Adipocyte (in vitro differentiated cells): ENCODE data around the gene KAT6B.

Experiments used
- DNase-seq: peaks from one replicate; pipeline ENCODE4 v3.0.0-alpha.2; 2015; ENCODE audit warnings: low read depth
- H3K27me3 ChIP-seq: replicated peaks from 2 replicates; pipeline ENCODE4 v1.7.0; 2013; ENCODE audit warnings: mild to moderate bottlenecking, low read length, moderate library complexity; ENCODE audit not compliant: control insufficient read depth, insufficient read depth
- H3K36me3 ChIP-seq: 2 replicates; pipeline ENCODE4 v1.7.0; 2013; ENCODE audit warnings: low read length, mild to moderate bottlenecking, moderate library complexity; ENCODE audit not compliant: control insufficient read depth, insufficient read depth, severe bottlenecking
- H3K4me1 ChIP-seq: 2 replicates; pipeline ENCODE4 v1.7.0; 2013; ENCODE audit warnings: mild to moderate bottlenecking, low read length, moderate library complexity; ENCODE audit not compliant: control insufficient read depth, insufficient read depth
- H3K4me3 ChIP-seq: 2 replicates; pipeline ENCODE4 v1.7.0; 2013; ENCODE audit warnings: mild to moderate bottlenecking, low read length, moderate library complexity
- H3K9ac ChIP-seq: 2 replicates; pipeline ENCODE4 v1.7.0; 2013; ENCODE audit warnings: mild to moderate bottlenecking, low read length, moderate library complexity
- H3K9me3 ChIP-seq: 2 replicates; pipeline ENCODE4 v1.7.0; 2013; ENCODE audit warnings: mild to moderate bottlenecking, low read length, moderate library complexity; ENCODE audit not compliant: control insufficient read depth

KAT6B gene

GRCh38 chr10:75020168-75020567 is 193.8 kb downstream of the KAT6B start:
- H3K4me3 ChIP-seq, result no peak overlapping the region
- H3K9ac ChIP-seq, result no peak overlapping the region
- no peak for DNase-seq

GRCh38 chr10:75021379-75022249 is 195.2 kb downstream of the KAT6B start:
- Histone ChIP-seq H3K9me3 (no peaks in the 10 kb centered on the region), H3K9ac (no peak overlapping the region), H3K36me3 (peaks cover 55% of the 10 kb centered on the region), H3K27me3 (no peaks in the 10 kb centered on the region), H3K4me1 (no peaks in the 10 kb centered on the region), H3K4me3 (no peak overlapping the region)
- DNase-seq, result no peak

More at GRCh38 chr10:75020168-75020567, 193.8 kb downstream of the KAT6B start:
- no peaks in the 10 kb centered on the region for H3K4me1 ChIP-seq
- H3K36me3 ChIP-seq, result peaks cover 41% of the 10 kb centered on the region
- H3K27me3 ChIP-seq, result no peaks in the 10 kb centered on the region
- no peaks in the 10 kb centered on the region for H3K9me3 ChIP-seq

GRCh38 chr10:75023074-75023473 is 196.7 kb downstream of the KAT6B start:
- H3K4me3 ChIP-seq, result no peak overlapping the region
- H3K4me1 ChIP-seq, result no peaks in the 10 kb centered on the region
- no peak overlapping the region for H3K9ac ChIP-seq
- DNase-seq, result no peak
- H3K27me3 ChIP-seq, result no peaks in the 10 kb centered on the region
- peaks cover 56% of the 10 kb centered on the region for H3K36me3 ChIP-seq
- no peaks in the 10 kb centered on the region for H3K9me3 ChIP-seq

- Histone ChIP-seq H3K9me3 (no peaks in the 10 kb centered on the region), H3K36me3 (peaks cover 70% of the 10 kb centered on the region), H3K4me1 (no peaks in the 10 kb centered on the region), H3K4me3 (no peak overlapping the region), H3K9ac (no peak overlapping the region), H3K27me3 (no peaks in the 10 kb centered on the region)
- no peak for DNase-seq
Measured at GRCh38 chr10:75024971-75025523, 198.6 kb downstream of the KAT6B start.

- Histone ChIP-seq H3K4me3 (no peak overlapping the region), H3K36me3 (peaks cover 55% of the 10 kb centered on the region), H3K4me1 (no peaks in the 10 kb centered on the region), H3K9ac (no peak overlapping the region), H3K9me3 (no peaks in the 10 kb centered on the region), H3K27me3 (no peaks in the 10 kb centered on the region)
- no peak for DNase-seq
Measured at GRCh38 chr10:75028049-75028448, 201.6 kb downstream of the KAT6B start.

- Histone ChIP-seq H3K36me3 (peaks cover 55% of the 10 kb centered on the region), H3K9ac (no peak overlapping the region), H3K4me3 (no peak overlapping the region), H3K27me3 (no peaks in the 10 kb centered on the region), H3K9me3 (no peaks in the 10 kb centered on the region), H3K4me1 (no peaks in the 10 kb centered on the region)
- no peak for DNase-seq
Measured at GRCh38 chr10:75028748-75029147, 202.3 kb downstream of the KAT6B start.

GRCh38 chr10:75029420-75029819 is 203.0 kb downstream of the KAT6B start:
- H3K27me3 ChIP-seq, result no peaks in the 10 kb centered on the region
- no peak overlapping the region for H3K4me3 ChIP-seq
- no peak for DNase-seq
- H3K4me1 ChIP-seq, result no peaks in the 10 kb centered on the region
- peaks cover 53% of the 10 kb centered on the region for H3K36me3 ChIP-seq
- no peak overlapping the region for H3K9ac ChIP-seq
- H3K9me3 ChIP-seq, result no peaks in the 10 kb centered on the region

GRCh38 chr10:75029857-75030256 is 203.5 kb downstream of the KAT6B start:
- peaks cover 49% of the 10 kb centered on the region for H3K36me3 ChIP-seq
- no peaks in the 10 kb centered on the region for H3K27me3 ChIP-seq
- no peak for DNase-seq
- no peak overlapping the region for H3K4me3 ChIP-seq
- H3K9ac ChIP-seq, result no peak overlapping the region
- H3K9me3 ChIP-seq, result no peaks in the 10 kb centered on the region
- no peaks in the 10 kb centered on the region for H3K4me1 ChIP-seq

GRCh38 chr10:75030371-75030770 is 204.0 kb downstream of the KAT6B start:
- H3K4me1 ChIP-seq, result no peaks in the 10 kb centered on the region
- H3K36me3 ChIP-seq, result peaks cover 43% of the 10 kb centered on the region
- no peaks in the 10 kb centered on the region for H3K27me3 ChIP-seq
- no peak for DNase-seq
- H3K9ac ChIP-seq, result no peak overlapping the region
- no peaks in the 10 kb centered on the region for H3K9me3 ChIP-seq
- H3K4me3 ChIP-seq, result no peak overlapping the region

GRCh38 chr10:75032119-75032518 is 205.7 kb downstream of the KAT6B start:
- H3K36me3 ChIP-seq, result peaks cover 28% of the 10 kb centered on the region
- H3K4me1 ChIP-seq, result no peaks in the 10 kb centered on the region

GRCh38 chr10:75032813-75033212 is 206.4 kb downstream of the KAT6B start:
- no peak overlapping the region for H3K9ac ChIP-seq
- DNase-seq, result no peak
- H3K9me3 ChIP-seq, result no peaks in the 10 kb centered on the region
- H3K4me1 ChIP-seq, result no peaks in the 10 kb centered on the region
- no peaks in the 10 kb centered on the region for H3K27me3 ChIP-seq
- H3K36me3 ChIP-seq, result peaks cover 27% of the 10 kb centered on the region
- H3K4me3 ChIP-seq, result no peak overlapping the region

More at GRCh38 chr10:75032119-75032518, 205.7 kb downstream of the KAT6B start:
- Histone ChIP-seq H3K9me3 (no peaks in the 10 kb centered on the region), H3K4me3 (no peak overlapping the region), H3K27me3 (no peaks in the 10 kb centered on the region), H3K9ac (no peak overlapping the region)
- no peak for DNase-seq
